Ovary (tissue), 3 donors: ENCODE measurements around the gene PGM5.

Experiments used
- EP300 ChIP-seq: sonication (generic); formaldehyde crosslinking; IDR thresholded peaks from one replicate; pipeline ENCODE4 v1.6.1; 2017; ENCODE audit warnings: antibody characterized with exemption
- POLR2A ChIP-seq: fragments of 450-650 bp; IDR thresholded peaks from one replicate; pipeline ENCODE4 v1.6.1; 2017; ENCODE audit warnings: antibody characterized with exemption, mild to moderate bottlenecking, moderate library complexity
- TF ChIP-seq, protein P1 (sequence below), 3 donors: fragments of 450-650 bp in 2 of 3; fragments of 200-600 bp in 1 of 3; IDR thresholded peaks; one replicate each; pipeline versions ENCODE4 v1.5.1 to v1.8.0; 2016 to 2022; ENCODE audit warnings: antibody characterized with exemption in 3 of 3, mild to moderate bottlenecking in 1 of 3
- donor health status: DM: no; HTN: no; CAD: no.

DNA sequence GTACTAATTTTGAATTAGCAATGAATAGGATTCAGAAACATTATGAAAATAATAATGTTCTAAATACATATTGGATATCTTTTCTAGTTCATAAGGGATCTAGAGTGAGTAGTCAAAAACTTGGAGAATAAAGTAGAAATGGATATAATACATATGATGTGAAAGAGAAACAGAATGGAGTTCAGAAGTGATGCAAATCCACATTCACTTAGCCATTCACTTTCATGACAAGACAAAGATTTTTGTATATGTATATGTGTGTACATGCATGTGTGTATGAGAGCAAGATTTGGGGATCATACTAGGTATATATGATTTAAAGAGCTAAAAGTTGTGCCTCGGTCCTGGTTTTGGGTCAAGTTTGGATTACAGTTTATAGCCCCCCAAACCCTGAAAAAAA is 150.1 kb downstream of the PGM5 start:
- no peak for TF ChIP-seq POLR2A
- TF ChIP-seq, protein P1, sequence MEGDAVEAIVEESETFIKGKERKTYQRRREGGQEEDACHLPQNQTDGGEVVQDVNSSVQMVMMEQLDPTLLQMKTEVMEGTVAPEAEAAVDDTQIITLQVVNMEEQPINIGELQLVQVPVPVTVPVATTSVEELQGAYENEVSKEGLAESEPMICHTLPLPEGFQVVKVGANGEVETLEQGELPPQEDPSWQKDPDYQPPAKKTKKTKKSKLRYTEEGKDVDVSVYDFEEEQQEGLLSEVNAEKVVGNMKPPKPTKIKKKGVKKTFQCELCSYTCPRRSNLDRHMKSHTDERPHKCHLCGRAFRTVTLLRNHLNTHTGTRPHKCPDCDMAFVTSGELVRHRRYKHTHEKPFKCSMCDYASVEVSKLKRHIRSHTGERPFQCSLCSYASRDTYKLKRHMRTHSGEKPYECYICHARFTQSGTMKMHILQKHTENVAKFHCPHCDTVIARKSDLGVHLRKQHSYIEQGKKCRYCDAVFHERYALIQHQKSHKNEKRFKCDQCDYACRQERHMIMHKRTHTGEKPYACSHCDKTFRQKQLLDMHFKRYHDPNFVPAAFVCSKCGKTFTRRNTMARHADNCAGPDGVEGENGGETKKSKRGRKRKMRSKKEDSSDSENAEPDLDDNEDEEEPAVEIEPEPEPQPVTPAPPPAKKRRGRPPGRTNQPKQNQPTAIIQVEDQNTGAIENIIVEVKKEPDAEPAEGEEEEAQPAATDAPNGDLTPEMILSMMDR (IDR thresholded peaks at IDR 0.05) = no peak
- no peak for TF ChIP-seq EP300
